ENCODE results near the gene OR2T33.

- TF ChIP-seq CTCF (IDR thresholded peaks at IDR 0.05) (no peak), POLR2A (IDR thresholded peaks at IDR 0.05) (no peak)
Observed at GRCh38 chr1:248288391-248288790, 10.6 kb upstream of the OR2T33 start.

Data from esophagus squamous epithelium (tissue), 4 donors.